Medulla oblongata (tissue), 1 donor: ENCODE measurements around the gene POLL.
A peak's percentile ranks its signal among the peaks of the same experiment; 100 is the strongest.

Experiments used
- DNase-seq: peaks from one replicate; pipeline ENCODE4 v3.0.0-alpha.2; 2015; ENCODE audit errors: extremely low spot score

POLL gene

GRCh38 chr10:101573885-101574753 is 13.9 kb downstream of the POLL start:
- DNase-seq = no peak

- no peak for DNase-seq
Measured at GRCh38 chr10:101572785-101573184, 15.3 kb downstream of the POLL start.

GRCh38 chr10:101572126-101572525 is 15.9 kb downstream of the POLL start:
- DNase-seq = no peak

GRCh38 chr10:101571271-101571925 is 16.7 kb downstream of the POLL start:
- DNase-seq = no peak

GRCh38 chr10:101570428-101571270 is 17.4 kb downstream of the POLL start:
- peak; percentile 31 for DNase-seq

GRCh38 chr10:101569622-101570427 is 18.2 kb downstream of the POLL start:
- DNase-seq = peak; percentile 74

- DNase-seq = no peak
Measured at GRCh38 chr10:101569323-101569621, 18.8 kb downstream of the POLL start.

GRCh38 chr10:101568054-101568745 is 19.9 kb downstream of the POLL start:
- DNase-seq = no peak

- DNase-seq = no peak
Measured at GRCh38 chr10:101567165-101568006, 20.7 kb downstream of the POLL start.

GRCh38 chr10:101566333-101567164 is 21.5 kb downstream of the POLL start:
- DNase-seq = no peak

GRCh38 chr10:101565936-101566332 is 22.1 kb downstream of the POLL start:
- DNase-seq = no peak

GRCh38 chr10:101565370-101565900 is 22.6 kb downstream of the POLL start:
- DNase-seq = no peak

- DNase-seq = no peak
Measured at GRCh38 chr10:101564490-101564991, 23.5 kb downstream of the POLL start.

GRCh38 chr10:101563497-101564040 is 24.5 kb downstream of the POLL start:
- DNase-seq = no peak

- no peak for DNase-seq
Measured at GRCh38 chr10:101563007-101563406, 25.1 kb downstream of the POLL start.

- DNase-seq = no peak
Measured at GRCh38 chr10:101562231-101562630, 25.8 kb downstream of the POLL start.

GRCh38 chr10:101561068-101561915 is 26.8 kb downstream of the POLL start:
- no peak for DNase-seq
